ENCODE results near the gene ZDHHC7. TPM values are rescaled to one million over a fixed set of nuclear protein-coding genes. Genes with fewer than 3 reads are reported as not detected.
A peak's percentile ranks its signal among the peaks of the same experiment; 100 is the strongest.
"Not testable (repeated sequence)": the region's sequence is repeated elsewhere in the genome, so short reads cannot be mapped to it uniquely, and the experiment has no call there.

ZDHHC7 gene
- polyA plus RNA-seq, 12 donors = 34.6 to 46.3 (median 39.3) TPM; not detected in 1

- no peak for DNase-seq
Observed at GRCh38 chr16:85046472-85046916, 35.2 kb upstream of the ZDHHC7 start.

GRCh38 chr16:85045641-85046471, 34.5 kb upstream of the ZDHHC7 start:
- no peak for DNase-seq

GRCh38 chr16:85045077-85045476, 33.7 kb upstream of the ZDHHC7 start:
- no peak for DNase-seq

- DNase-seq = no peak
Observed at GRCh38 chr16:85042606-85043005, 31.3 kb upstream of the ZDHHC7 start.

GRCh38 chr16:85042167-85042526, 30.8 kb upstream of the ZDHHC7 start:
- no peak for DNase-seq

- no peak for DNase-seq
Observed at GRCh38 chr16:85041219-85042166, 30.2 kb upstream of the ZDHHC7 start.

GRCh38 chr16:85040685-85041084, 29.4 kb upstream of the ZDHHC7 start:
- no peak for DNase-seq

GRCh38 chr16:85037721-85038120, 26.4 kb upstream of the ZDHHC7 start:
- DNase-seq = no peak

- no peak for DNase-seq
Observed at GRCh38 chr16:85037050-85037410, 25.7 kb upstream of the ZDHHC7 start.

GRCh38 chr16:85036236-85037049, 25.1 kb upstream of the ZDHHC7 start:
- no peak for DNase-seq

GRCh38 chr16:85034591-85035433, 23.5 kb upstream of the ZDHHC7 start:
- DNase-seq = no peak

- no peak for DNase-seq
Observed at GRCh38 chr16:85033171-85033570, 21.8 kb upstream of the ZDHHC7 start.

GRCh38 chr16:85032187-85032586, 20.9 kb upstream of the ZDHHC7 start:
- DNase-seq = not testable (repeated sequence)

GRCh38 chr16:85031451-85031850, 20.1 kb upstream of the ZDHHC7 start:
- no peak for DNase-seq

GRCh38 chr16:85029981-85030401, 18.7 kb upstream of the ZDHHC7 start:
- no peak for DNase-seq

GRCh38 chr16:85029408-85029784, 18.1 kb upstream of the ZDHHC7 start:
- DNase-seq = no peak

GRCh38 chr16:85028685-85029407, 17.5 kb upstream of the ZDHHC7 start:
- DNase-seq = no peak

GRCh38 chr16:85027958-85028684, 16.8 kb upstream of the ZDHHC7 start:
- no peak for DNase-seq

- peak; percentile 95 for DNase-seq
Observed at GRCh38 chr16:85027349-85027957, 16.1 kb upstream of the ZDHHC7 start, which contains the start of gene KIAA0513. Gene KIAA0513 (plus strand): TSS chr16:85027795. CDS start chr16:85067072, 39,277 bp downstream.

Measured in muscle of arm (tissue), 12 donors.